GM04504 (cell line): Measurements from ENCODE around the gene ATG4A.

ENCODE experiments used
- DNase-seq: peaks from one replicate; pipeline ENCODE4 v3.0.0-alpha.2; 2012; ENCODE audit warnings: low read depth

Gene ATG4A

GRCh38 chrX:108168961-108169740 is 77.6 kb downstream of the ATG4A start:
- DNase-seq: no peak

GRCh38 chrX:108169768-108170167 is 78.2 kb downstream of the ATG4A start:
- DNase-seq: no peak

GRCh38 chrX:108171671-108172070 is 80.1 kb downstream of the ATG4A start:
- no peak for DNase-seq

GRCh38 chrX:108173874-108174273 is 82.3 kb downstream of the ATG4A start:
- DNase-seq: no peak

- DNase-seq: no peak
Measured at GRCh38 chrX:108177351-108178142, 86.0 kb downstream of the ATG4A start.

- no peak for DNase-seq
Measured at GRCh38 chrX:108178143-108178498, 86.5 kb downstream of the ATG4A start.

- DNase-seq: peak; percentile 10
Measured at GRCh38 chrX:108186811-108187210, 95.2 kb downstream of the ATG4A start.

GRCh38 chrX:108198420-108198819 is 106.8 kb downstream of the ATG4A start:
- DNase-seq: no peak

GRCh38 chrX:108199041-108199440 is 107.5 kb downstream of the ATG4A start:
- no peak for DNase-seq

- DNase-seq: peak; percentile 0
Measured at GRCh38 chrX:108199691-108200090, 108.1 kb downstream of the ATG4A start.

- no peak for DNase-seq
Measured at GRCh38 chrX:108203540-108203939, 112.0 kb downstream of the ATG4A start.
